Tibial artery (tissue), 4 donors: ENCODE measurements around the gene FER.
"Not testable (repeated sequence)": the region's sequence is repeated elsewhere in the genome, so short reads cannot be mapped to it uniquely, and the experiment has no call there.

ENCODE experiments used
- DNase-seq, 2 donors: peaks; one replicate each; pipeline ENCODE4 v3.0.0-alpha.2; 2019
- H3K27ac ChIP-seq, 2 donors: fragments of 200-600 bp; sonication (generic) in 1 of 2; 1 replicate in 1 of 2; 2 replicates in 1 of 2; pipeline ENCODE4 v1.5.1; 2018 to 2019; ENCODE audit warnings: mild to moderate bottlenecking in 1 of 2
- H3K27me3 ChIP-seq, 2 donors: fragments of 200-600 bp; sonication (generic) in 1 of 2; one replicate each; pipeline versions ENCODE4 v1.5.1 to v1.6.0; 2016 to 2019
- H3K36me3 ChIP-seq, 3 donors: fragments of 200-600 bp; sonication (generic) in 2 of 3; one replicate each; pipeline ENCODE4 v1.5.1; 2016 to 2019; ENCODE audit warnings: mild to moderate bottlenecking in 2 of 3
- H3K4me1 ChIP-seq, 4 donors: fragments of 200-600 bp; sonication (generic) in 2 of 4; 1 replicate in 3 of 4; 2 replicates in 1 of 4; pipeline ENCODE4 v1.5.1; 2016 to 2019
- H3K4me3 ChIP-seq, 2 donors: fragments of 200-600 bp; sonication (generic) in 1 of 2; 1 replicate in 1 of 2; 2 replicates in 1 of 2; pipeline ENCODE4 v1.5.1; 2018 to 2019; ENCODE audit warnings: mild to moderate bottlenecking in 2 of 2
- H3K9me3 ChIP-seq, 3 donors: fragments of 200-600 bp; sonication (generic) in 1 of 3; one replicate each; pipeline ENCODE4 v1.5.1; 2016 to 2019
- intact Hi-C: fragments of 100-400 bp; cut with DNase I; formaldehyde crosslinking; loops from one replicate; pipeline ENCODE4 v1.15.0; 2023; ENCODE audit warnings: low total_unique reads
- TF ChIP-seq, protein P1 (sequence below), 2 experiments: fragments of 200-600 bp in 1 of 2; fragments of 450-650 bp in 1 of 2; IDR thresholded peaks; one replicate each; pipeline ENCODE4 v1.5.1; 2017 to 2019; ENCODE audit warnings: antibody characterized with exemption in 2 of 2, mild to moderate bottlenecking in 1 of 2, moderate library complexity in 1 of 2

Gene FER

DNA sequence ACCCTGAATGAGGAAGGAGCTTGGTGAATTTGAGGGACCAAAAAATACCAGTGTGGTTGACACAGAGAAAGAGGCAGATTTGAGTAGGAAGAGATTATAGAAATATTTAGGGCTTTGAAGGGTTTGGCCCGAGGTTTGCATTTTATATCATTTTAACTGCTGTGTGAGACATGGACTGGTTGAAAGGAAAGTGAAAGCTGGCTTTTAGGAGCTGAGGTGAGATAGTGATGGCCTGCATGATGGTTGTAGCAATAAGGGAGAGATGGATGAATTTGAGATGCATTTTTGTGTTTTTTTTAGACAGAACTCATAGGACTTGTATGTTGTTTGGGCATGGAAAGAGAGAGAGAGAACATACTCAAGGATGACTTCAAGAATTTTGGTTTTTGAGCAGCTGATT is 21.7 kb downstream of the FER start:
- DNase-seq = no peak
- no peaks in the 10 kb centered on the region for H3K27me3 ChIP-seq
- no peak overlapping the region for H3K4me3 ChIP-seq
- intact Hi-C loops = no loop called here
- no peak overlapping the region for H3K27ac ChIP-seq
- peaks cover 0 to 23% (median 4%) of the 10 kb centered on the region in 4 donors for H3K4me1 ChIP-seq
- TF ChIP-seq, protein P1, sequence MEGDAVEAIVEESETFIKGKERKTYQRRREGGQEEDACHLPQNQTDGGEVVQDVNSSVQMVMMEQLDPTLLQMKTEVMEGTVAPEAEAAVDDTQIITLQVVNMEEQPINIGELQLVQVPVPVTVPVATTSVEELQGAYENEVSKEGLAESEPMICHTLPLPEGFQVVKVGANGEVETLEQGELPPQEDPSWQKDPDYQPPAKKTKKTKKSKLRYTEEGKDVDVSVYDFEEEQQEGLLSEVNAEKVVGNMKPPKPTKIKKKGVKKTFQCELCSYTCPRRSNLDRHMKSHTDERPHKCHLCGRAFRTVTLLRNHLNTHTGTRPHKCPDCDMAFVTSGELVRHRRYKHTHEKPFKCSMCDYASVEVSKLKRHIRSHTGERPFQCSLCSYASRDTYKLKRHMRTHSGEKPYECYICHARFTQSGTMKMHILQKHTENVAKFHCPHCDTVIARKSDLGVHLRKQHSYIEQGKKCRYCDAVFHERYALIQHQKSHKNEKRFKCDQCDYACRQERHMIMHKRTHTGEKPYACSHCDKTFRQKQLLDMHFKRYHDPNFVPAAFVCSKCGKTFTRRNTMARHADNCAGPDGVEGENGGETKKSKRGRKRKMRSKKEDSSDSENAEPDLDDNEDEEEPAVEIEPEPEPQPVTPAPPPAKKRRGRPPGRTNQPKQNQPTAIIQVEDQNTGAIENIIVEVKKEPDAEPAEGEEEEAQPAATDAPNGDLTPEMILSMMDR (IDR thresholded peaks at IDR 0.05) = no peak
- H3K36me3 ChIP-seq = peaks cover 0 to 5% (median 0%) of the 10 kb centered on the region in 3 donors
- no peaks in the 10 kb centered on the region for H3K9me3 ChIP-seq

GRCh38 chr5:108772626-108773025 is 24.9 kb downstream of the FER start:
- H3K9me3 ChIP-seq = no peaks in the 10 kb centered on the region
- H3K36me3 ChIP-seq = peaks cover 0 to 5% (median 0%) of the 10 kb centered on the region in 3 donors
- no peaks in the 10 kb centered on the region for H3K27me3 ChIP-seq
- H3K4me1 ChIP-seq = peaks cover 0 to 16% (median 4%) of the 10 kb centered on the region in 4 donors
- intact Hi-C loops = no loop called here
- TF ChIP-seq, protein P1 (IDR thresholded peaks at IDR 0.05) = no peak
- no peak for DNase-seq
- H3K4me3 ChIP-seq = no peak overlapping the region
- no peak overlapping the region for H3K27ac ChIP-seq

GRCh38 chr5:108773330-108773729 is 25.6 kb downstream of the FER start:
- intact Hi-C loops = no loop called here
- Histone ChIP-seq H3K4me3 (no peak overlapping the region), H3K4me1 (peaks cover 0 to 16% (median 4%) of the 10 kb centered on the region in 4 donors), H3K9me3 (no peaks in the 10 kb centered on the region), H3K27ac (no peak overlapping the region), H3K36me3 (peaks cover 0 to 5% (median 0%) of the 10 kb centered on the region in 3 donors), H3K27me3 (no peaks in the 10 kb centered on the region)
- TF ChIP-seq, protein P1 (IDR thresholded peaks at IDR 0.05) = no peak
- DNase-seq = no peak

DNA sequence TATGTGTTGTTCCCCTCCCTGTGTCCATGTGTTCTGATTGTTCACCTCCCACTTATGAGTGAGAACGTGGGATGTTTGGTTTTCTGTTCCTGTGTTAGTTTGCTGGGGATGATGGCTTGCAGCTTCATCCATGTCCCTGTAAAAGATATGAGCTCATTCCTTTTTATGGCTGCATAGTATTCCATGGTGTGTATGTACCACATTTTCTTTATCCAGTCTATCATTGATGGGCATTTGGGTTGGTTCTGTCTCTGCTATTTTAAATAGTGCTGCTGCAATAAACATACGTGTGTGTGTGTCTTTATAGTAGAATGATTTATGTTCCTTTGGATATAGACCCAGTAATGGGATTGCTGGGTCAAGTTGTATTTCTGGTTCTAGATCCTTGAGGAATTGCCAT is 26.4 kb downstream of the FER start:
- H3K9me3 ChIP-seq, H3K27ac ChIP-seq, DNase-seq, H3K27me3 ChIP-seq, H3K36me3 ChIP-seq, intact Hi-C loops, H3K4me3 ChIP-seq: not testable (repeated sequence)
- peaks cover 0 to 16% (median 4%) of the 10 kb centered on the region in 4 donors for H3K4me1 ChIP-seq

DNA sequence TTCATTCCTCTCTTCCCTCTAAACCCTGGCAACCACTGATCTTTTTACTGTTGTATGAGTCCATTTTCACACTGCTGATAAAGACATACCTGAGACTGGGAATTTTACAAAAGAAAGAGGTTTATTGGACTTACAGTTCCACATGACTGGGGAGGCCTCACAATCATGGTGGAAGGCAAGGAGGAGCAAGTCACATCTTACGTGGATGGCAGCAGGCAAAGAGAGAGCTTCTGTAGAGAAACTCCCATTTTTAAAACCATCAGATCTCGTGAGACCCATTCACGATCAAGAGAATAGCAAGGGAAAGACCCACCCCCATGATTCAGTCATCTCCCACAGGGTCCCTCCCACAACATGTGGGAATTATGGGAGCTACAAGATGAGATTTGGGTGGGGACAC is 29.9 kb downstream of the FER start:
- H3K9me3 ChIP-seq, intact Hi-C loops, DNase-seq, H3K27me3 ChIP-seq, H3K27ac ChIP-seq, H3K36me3 ChIP-seq, H3K4me3 ChIP-seq: not testable (repeated sequence)
- H3K4me1 ChIP-seq = peaks cover 0 to 20% (median 7%) of the 10 kb centered on the region in 4 donors

DNA sequence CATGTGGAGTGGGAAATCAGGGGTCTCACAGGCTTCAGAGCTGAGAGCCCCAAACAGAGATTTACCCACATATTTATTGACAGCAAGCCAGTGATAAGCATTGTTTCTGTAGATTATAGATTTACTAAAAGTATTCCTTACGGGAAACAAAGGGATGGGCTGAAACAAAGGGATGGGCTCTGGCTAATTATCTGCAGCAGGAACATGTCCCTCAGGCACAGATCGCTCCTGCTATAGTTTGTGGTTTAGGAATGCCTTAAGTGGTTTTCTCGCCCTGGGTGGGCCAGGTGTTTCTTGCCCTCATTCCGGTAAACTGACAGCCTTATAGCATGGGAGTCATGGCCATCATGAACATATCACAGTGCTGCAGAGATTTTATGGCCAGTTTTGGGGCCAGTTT is 36.9 kb downstream of the FER start:
- peaks cover 0 to 24% (median 12%) of the 10 kb centered on the region in 3 donors for H3K36me3 ChIP-seq
- intact Hi-C loops, H3K27me3 ChIP-seq, H3K27ac ChIP-seq, H3K9me3 ChIP-seq, DNase-seq, H3K4me3 ChIP-seq: not testable (repeated sequence)
- H3K4me1 ChIP-seq = peaks cover 0 to 34% (median 12%) of the 10 kb centered on the region in 4 donors

GRCh38 chr5:108786806-108787483 is 39.2 kb downstream of the FER start:
- peaks cover 0 to 24% (median 7%) of the 10 kb centered on the region in 4 donors for H3K4me1 ChIP-seq
- no peaks in the 10 kb centered on the region for H3K9me3 ChIP-seq
- no peaks in the 10 kb centered on the region for H3K27me3 ChIP-seq
- H3K27ac ChIP-seq = no peak overlapping the region
- TF ChIP-seq, protein P1 (IDR thresholded peaks at IDR 0.05) = no peak
- peaks cover 0 to 24% (median 12%) of the 10 kb centered on the region in 3 donors for H3K36me3 ChIP-seq
- H3K4me3 ChIP-seq = no peak overlapping the region
- intact Hi-C loops = no loop called here
- no peak for DNase-seq
